Subcutaneous abdominal adipose tissue (tissue), 5 donors: ENCODE measurements around the gene MRRF.
"Not testable (repeated sequence)": the region's sequence is repeated elsewhere in the genome, so short reads cannot be mapped to it uniquely, and the experiment has no call there.

Experiments
- H3K27ac ChIP-seq: one replicate; pipeline ENCODE4 v1.7.0; 2013; ENCODE audit warnings: low read depth, mild to moderate bottlenecking, inconsistent platforms, low read length, moderate library complexity
- H3K27me3 ChIP-seq, 5 donors: one replicate each; pipeline ENCODE4 v1.7.0; 2013; ENCODE audit warnings: low read length in 5 of 5, inconsistent platforms in 1 of 5; ENCODE audit not compliant: control insufficient read depth in 5 of 5, insufficient read depth in 4 of 5
- H3K36me3 ChIP-seq, 5 donors: one replicate each; pipeline ENCODE4 v1.7.0; 2013; ENCODE audit warnings: low read length in 5 of 5; ENCODE audit not compliant: control insufficient read depth in 5 of 5, insufficient read depth in 5 of 5
- H3K4me1 ChIP-seq, 5 donors: one replicate each; pipeline ENCODE4 v1.7.0; 2013; ENCODE audit warnings: low read length in 5 of 5, mild to moderate bottlenecking in 3 of 5, moderate library complexity in 1 of 5; ENCODE audit not compliant: control insufficient read depth in 5 of 5, insufficient read depth in 5 of 5
- H3K4me3 ChIP-seq, 5 donors: one replicate each; pipeline ENCODE4 v1.7.0; 2013; ENCODE audit warnings: low read length in 5 of 5, low read depth in 1 of 5
- H3K9ac ChIP-seq, 5 donors: one replicate each; pipeline ENCODE4 v1.7.0; 2013; ENCODE audit warnings: low read length in 5 of 5, mild to moderate bottlenecking in 4 of 5, moderate library complexity in 3 of 5
- H3K9me3 ChIP-seq, 5 donors: one replicate each; pipeline ENCODE4 v1.7.0; 2013; ENCODE audit warnings: low read length in 5 of 5; ENCODE audit not compliant: control insufficient read depth in 5 of 5
- donor health status: healthy.
- donor health status: healthy.
- donor health status: healthy.
- donor health status: healthy.
- donor health status: healthy.

The MRRF gene

GRCh38 chr9:122348288-122348777, 83.7 kb downstream of the MRRF start:
- Histone ChIP-seq H3K4me3 (no peak overlapping the region), H3K4me1 (peaks cover 0 to 26% (median 15%) of the 10 kb centered on the region in 5 donors), H3K9me3 (peaks cover 0 to 3% (median 0%) of the 10 kb centered on the region in 5 donors), H3K27ac (no peak overlapping the region), H3K9ac (no peak overlapping the region), H3K36me3 (no peaks in the 10 kb centered on the region), H3K27me3 (no peaks in the 10 kb centered on the region)

- Histone ChIP-seq H3K27ac (no peak overlapping the region), H3K4me1 (peaks cover 0 to 26% (median 15%) of the 10 kb centered on the region in 5 donors), H3K27me3 (no peaks in the 10 kb centered on the region), H3K36me3 (no peaks in the 10 kb centered on the region), H3K9ac (no peak overlapping the region), H3K4me3 (no peak overlapping the region), H3K9me3 (peaks cover 0 to 3% (median 0%) of the 10 kb centered on the region in 5 donors)
Measured at GRCh38 chr9:122348791-122349190, 84.1 kb downstream of the MRRF start.

- Histone ChIP-seq H3K27ac (no peak overlapping the region), H3K9ac (no peak overlapping the region)
Measured at GRCh38 chr9:122349201-122349600, 84.5 kb downstream of the MRRF start.

GRCh38 chr9:122350577-122351355, 86.1 kb downstream of the MRRF start:
- H3K27me3 ChIP-seq: no peaks in the 10 kb centered on the region
- H3K36me3 ChIP-seq: no peaks in the 10 kb centered on the region
- H3K9ac ChIP-seq: no peak overlapping the region
- H3K4me1 ChIP-seq: peaks cover 0 to 31% (median 15%) of the 10 kb centered on the region in 5 donors
- H3K27ac ChIP-seq: no peak overlapping the region
- no peak overlapping the region for H3K4me3 ChIP-seq
- peaks cover 0 to 3% (median 0%) of the 10 kb centered on the region in 5 donors for H3K9me3 ChIP-seq

More at GRCh38 chr9:122349201-122349600, 84.5 kb downstream of the MRRF start:
- H3K36me3 ChIP-seq: no peaks in the 10 kb centered on the region
- H3K4me1 ChIP-seq: peaks cover 0 to 26% (median 15%) of the 10 kb centered on the region in 5 donors
- H3K4me3 ChIP-seq: no peak overlapping the region
- no peaks in the 10 kb centered on the region for H3K27me3 ChIP-seq
- H3K9me3 ChIP-seq: peaks cover 0 to 3% (median 0%) of the 10 kb centered on the region in 5 donors

GRCh38 chr9:122354536-122355199, 90.0 kb downstream of the MRRF start:
- no peak overlapping the region for H3K27ac ChIP-seq
- H3K27me3 ChIP-seq: no peaks in the 10 kb centered on the region
- H3K9ac ChIP-seq: no peak overlapping the region
- no peaks in the 10 kb centered on the region for H3K36me3 ChIP-seq
- H3K4me3 ChIP-seq: no peak overlapping the region
- H3K9me3 ChIP-seq: peaks cover 0 to 3% (median 0%) of the 10 kb centered on the region in 5 donors
- H3K4me1 ChIP-seq: peaks cover 0 to 6% (median 0%) of the 10 kb centered on the region in 5 donors

GRCh38 chr9:122355336-122355875, 90.7 kb downstream of the MRRF start:
- H3K27ac ChIP-seq: no peak overlapping the region
- no peak overlapping the region for H3K9ac ChIP-seq
- no peak overlapping the region for H3K4me3 ChIP-seq

GRCh38 chr9:122356627-122357026, 91.9 kb downstream of the MRRF start:
- Histone ChIP-seq H3K27ac (no peak overlapping the region), H3K9me3 (peaks cover 0 to 3% (median 0%) of the 10 kb centered on the region in 5 donors), H3K4me3 (no peak overlapping the region), H3K4me1 (peaks cover 0 to 6% (median 0%) of the 10 kb centered on the region in 5 donors), H3K27me3 (no peaks in the 10 kb centered on the region), H3K9ac (no peak overlapping the region), H3K36me3 (no peaks in the 10 kb centered on the region)

More at GRCh38 chr9:122355336-122355875, 90.7 kb downstream of the MRRF start:
- Histone ChIP-seq H3K9me3 (peaks cover 0 to 3% (median 0%) of the 10 kb centered on the region in 5 donors), H3K27me3 (no peaks in the 10 kb centered on the region), H3K4me1 (peaks cover 0 to 6% (median 0%) of the 10 kb centered on the region in 5 donors), H3K36me3 (no peaks in the 10 kb centered on the region)

- H3K4me3 ChIP-seq: no peak overlapping the region
- H3K36me3 ChIP-seq: no peaks in the 10 kb centered on the region
- no peak overlapping the region for H3K9ac ChIP-seq
- no peak overlapping the region for H3K27ac ChIP-seq
- H3K9me3 ChIP-seq: no peaks in the 10 kb centered on the region
- H3K4me1 ChIP-seq: peaks cover 0 to 12% (median 10%) of the 10 kb centered on the region in 5 donors
- no peaks in the 10 kb centered on the region for H3K27me3 ChIP-seq
Measured at GRCh38 chr9:122360891-122361290, 96.2 kb downstream of the MRRF start.

GRCh38 chr9:122363131-122363530, 98.4 kb downstream of the MRRF start:
- not testable (repeated sequence) for H3K27ac ChIP-seq, H3K27me3 ChIP-seq, H3K4me3 ChIP-seq, H3K9me3 ChIP-seq, H3K9ac ChIP-seq, H3K36me3 ChIP-seq
- peaks cover 0 to 12% (median 10%) of the 10 kb centered on the region in 5 donors for H3K4me1 ChIP-seq
